Subcutaneous adipose tissue (tissue), 4 donors: ENCODE data around the gene SCGB1A1. TPM values are rescaled to one million over a fixed set of nuclear protein-coding genes. Genes with fewer than 3 reads are reported as not detected.

Experiments
- CTCF ChIP-seq: fragments of 450-650 bp; IDR thresholded peaks from one replicate; pipeline ENCODE4 v1.5.1; 2016; ENCODE audit warnings: low read depth, mild to moderate bottlenecking, control low read depth, antibody characterized with exemption, moderate library complexity
- total RNA-seq, 4 donors: library from RNA; depleted of rRNA; stranded (reverse); fragments of >200 nt; gene quantifications; one replicate each; pipeline ENCODE4 v1.1.0, GENCODE V29; 2016

The SCGB1A1 gene
- total RNA-seq, 4 donors from 2014 or later, result not detected

- no peak for TF ChIP-seq CTCF
Observed at GRCh38 chr11:62438641-62439040, 19.8 kb downstream of the SCGB1A1 start.

- no peak for TF ChIP-seq CTCF
Observed at GRCh38 chr11:62439785-62440602, 21.2 kb downstream of the SCGB1A1 start.

- no peak for TF ChIP-seq CTCF
Observed at GRCh38 chr11:62443390-62444235, 24.8 kb downstream of the SCGB1A1 start.

- TF ChIP-seq CTCF, result no peak
Observed at GRCh38 chr11:62444236-62444833, 25.5 kb downstream of the SCGB1A1 start.

GRCh38 chr11:62444835-62445234, 26.0 kb downstream of the SCGB1A1 start:
- no peak for TF ChIP-seq CTCF

- TF ChIP-seq CTCF, result no peak
Observed at GRCh38 chr11:62445314-62445740, 26.5 kb downstream of the SCGB1A1 start.

GRCh38 chr11:62446091-62446490, 27.3 kb downstream of the SCGB1A1 start:
- no peak for TF ChIP-seq CTCF
